AG04450 (cell line): Measurements from ENCODE around the gene TNRC6B. TPM values are rescaled to one million over a fixed set of nuclear protein-coding genes. Genes with fewer than 3 reads are reported as not detected.

ENCODE experiments used
- CTCF ChIA-PET: fragments of 300-600, 350-600 bp; formaldehyde crosslinking; extraction: SDS; loops from one replicate; lab custom pipeline; 2022; ENCODE audit warnings: antibody characterized with exemption, inconsistent platforms; lab: Charles Lee
- POLR2A ChIA-PET: fragments of 350-600 bp; formaldehyde crosslinking; extraction: SDS; loops from one replicate; lab custom pipeline; 2021; ENCODE audit warnings: antibody characterized with exemption, inconsistent platforms; lab: Yijun Ruan, JAX
- DNase-seq: peaks from one replicate; pipeline ENCODE4 v3.0.0-alpha.2; 2011; ENCODE audit warnings: low read depth, low spot score
- H3K27ac ChIP-seq: one replicate; pipeline ENCODE4 v1.5.1; 2012; ENCODE audit warnings: low read depth, low read length, control low read depth
- H3K27me3 ChIP-seq: one replicate; pipeline ENCODE4 v1.6.0; 2012; ENCODE audit warnings: low read length; ENCODE audit not compliant: control insufficient read depth, insufficient read depth
- H3K4me3 ChIP-seq: 2 replicates; pipeline ENCODE4 v1.5.1; 2011; ENCODE audit warnings: mild to moderate bottlenecking, low read depth, low read length, control low read depth
- H3K9me3 ChIP-seq: 2 replicates; pipeline ENCODE4 v1.5.1; 2012; ENCODE audit warnings: low read length; ENCODE audit not compliant: control insufficient read depth, insufficient read depth
- polyA plus RNA-seq: library from polyadenylated mRNA; depleted of rRNA; stranded (reverse); fragments of >200 nt; gene quantifications from 2 replicates; pipeline ENCODE4 v1.2.3, GENCODE V29; 2011
- TF ChIP-seq, protein P1 (sequence below): IDR thresholded peaks from 2 replicates; pipeline ENCODE4 v1.5.1; 2011; ENCODE audit warnings: low read depth, low read length, control low read depth, inconsistent platforms

The TNRC6B gene
- polyA plus RNA-seq, 1 experiment: 6.6 TPM

DNA sequence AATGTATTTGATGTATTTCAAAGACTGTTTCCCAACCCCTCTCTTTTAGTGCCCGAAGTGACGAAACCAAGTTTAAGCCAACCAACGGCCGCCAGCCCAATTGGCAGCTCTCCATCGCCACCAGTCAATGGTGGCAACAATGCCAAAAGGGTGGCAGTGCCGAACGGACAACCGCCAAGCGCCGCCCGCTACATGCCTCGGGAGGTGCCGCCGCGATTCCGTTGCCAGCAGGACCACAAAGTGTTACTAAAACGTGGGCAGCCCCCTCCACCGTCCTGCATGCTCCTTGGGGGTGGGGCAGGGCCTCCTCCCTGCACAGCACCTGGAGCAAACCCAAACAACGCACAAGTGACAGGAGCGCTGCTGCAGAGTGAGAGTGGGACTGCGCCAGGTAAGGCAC is 84.1 kb downstream of the TNRC6B start:
- TF ChIP-seq, protein P1, sequence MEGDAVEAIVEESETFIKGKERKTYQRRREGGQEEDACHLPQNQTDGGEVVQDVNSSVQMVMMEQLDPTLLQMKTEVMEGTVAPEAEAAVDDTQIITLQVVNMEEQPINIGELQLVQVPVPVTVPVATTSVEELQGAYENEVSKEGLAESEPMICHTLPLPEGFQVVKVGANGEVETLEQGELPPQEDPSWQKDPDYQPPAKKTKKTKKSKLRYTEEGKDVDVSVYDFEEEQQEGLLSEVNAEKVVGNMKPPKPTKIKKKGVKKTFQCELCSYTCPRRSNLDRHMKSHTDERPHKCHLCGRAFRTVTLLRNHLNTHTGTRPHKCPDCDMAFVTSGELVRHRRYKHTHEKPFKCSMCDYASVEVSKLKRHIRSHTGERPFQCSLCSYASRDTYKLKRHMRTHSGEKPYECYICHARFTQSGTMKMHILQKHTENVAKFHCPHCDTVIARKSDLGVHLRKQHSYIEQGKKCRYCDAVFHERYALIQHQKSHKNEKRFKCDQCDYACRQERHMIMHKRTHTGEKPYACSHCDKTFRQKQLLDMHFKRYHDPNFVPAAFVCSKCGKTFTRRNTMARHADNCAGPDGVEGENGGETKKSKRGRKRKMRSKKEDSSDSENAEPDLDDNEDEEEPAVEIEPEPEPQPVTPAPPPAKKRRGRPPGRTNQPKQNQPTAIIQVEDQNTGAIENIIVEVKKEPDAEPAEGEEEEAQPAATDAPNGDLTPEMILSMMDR: no peak
- POLR2A ChIA-PET: no interaction called here
- no peak overlapping the region for H3K27ac ChIP-seq
- CTCF ChIA-PET: no interaction called here
- H3K4me3 ChIP-seq: no peak overlapping the region
- H3K9me3 ChIP-seq: peaks cover 4% of the 10 kb centered on the region; the same call in 1 of the 2 replicates
- no peak for DNase-seq
- no peaks in the 10 kb centered on the region for H3K27me3 ChIP-seq

DNA sequence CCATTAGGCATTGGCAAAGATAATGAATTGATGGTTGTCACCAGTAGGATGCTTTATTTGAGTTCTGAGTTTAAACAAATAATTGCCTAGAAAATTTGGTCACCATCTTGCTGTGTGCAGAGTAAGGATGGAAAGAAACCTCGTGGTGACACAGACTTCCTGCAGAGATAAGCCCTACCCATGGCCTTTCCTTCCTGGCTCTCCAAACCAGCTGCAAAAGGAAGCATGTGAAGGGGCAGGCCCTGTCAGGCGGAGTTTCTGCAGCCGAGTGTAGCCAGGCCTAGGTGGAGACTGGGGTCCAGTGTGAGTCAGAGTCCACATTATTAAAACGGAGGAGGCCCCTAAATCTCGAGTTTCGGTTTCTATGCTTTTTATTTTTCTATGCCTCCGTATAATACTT is 85.5 kb downstream of the TNRC6B start:
- H3K27ac ChIP-seq: no peak overlapping the region
- CTCF ChIA-PET: interaction anchor here (0.6 kb wide), 1 partner anchor 133 kb away, joined by 4 read pairs; no protein-coding TSS in a partner anchor
- POLR2A ChIA-PET: interaction anchor here (0.7 kb wide), 1 partner anchor 92 kb away, joined by 3 read pairs; no protein-coding TSS in a partner anchor
- no peak overlapping the region for H3K4me3 ChIP-seq
- H3K27me3 ChIP-seq: no peaks in the 10 kb centered on the region
- H3K9me3 ChIP-seq: peaks cover 4% of the 10 kb centered on the region; the same call in 1 of the 2 replicates
- TF ChIP-seq, protein P1: no peak
- DNase-seq: no peak

DNA sequence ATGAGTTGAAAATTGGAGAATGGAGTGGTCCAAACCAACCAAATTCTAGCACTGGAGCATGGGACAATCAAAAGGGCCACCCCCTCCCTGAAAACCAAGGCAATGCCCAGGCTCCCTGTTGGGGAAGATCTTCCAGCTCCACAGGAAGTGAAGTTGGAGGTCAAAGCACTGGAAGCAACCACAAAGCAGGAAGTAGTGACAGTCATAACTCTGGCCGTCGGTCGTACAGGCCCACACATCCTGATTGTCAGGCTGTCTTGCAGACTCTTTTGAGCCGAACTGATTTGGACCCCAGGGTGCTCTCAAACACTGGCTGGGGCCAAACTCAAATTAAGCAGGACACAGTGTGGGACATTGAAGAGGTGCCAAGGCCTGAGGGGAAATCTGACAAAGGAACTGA is 88.1 kb downstream of the TNRC6B start:
- CTCF ChIA-PET: no interaction called here

DNA sequence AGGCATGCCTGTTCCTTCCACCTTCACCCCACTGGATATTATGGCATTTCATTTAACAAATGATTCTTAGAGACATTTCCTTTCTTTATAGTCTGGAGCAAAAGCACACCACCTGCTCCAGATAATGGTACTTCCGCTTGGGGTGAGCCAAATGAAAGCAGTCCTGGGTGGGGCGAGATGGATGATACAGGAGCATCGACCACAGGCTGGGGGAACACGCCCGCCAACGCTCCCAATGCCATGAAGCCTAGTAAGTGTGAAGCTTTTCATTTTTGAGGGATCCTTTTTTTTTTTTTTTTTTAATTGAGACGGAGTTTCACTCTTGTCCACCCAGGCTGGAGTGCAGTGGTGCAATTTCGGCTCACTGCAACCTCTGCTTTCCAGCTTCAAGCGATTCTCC is 92.3 kb downstream of the TNRC6B start:
- ChIA-PET CTCF (no interaction called here), POLR2A (interaction anchor here (0.7 to 0.9 kb wide), 2 partner anchors 30 to 91 kb away, joined by 3 to 7 read pairs; no protein-coding TSS in a partner anchor)
- TF ChIP-seq, protein P1: no peak

More for the DNA sequence above, 88.1 kb downstream of the TNRC6B start:
- TF ChIP-seq, protein P1: no peak
- Histone ChIP-seq H3K4me3 (no peak overlapping the region), H3K27ac (no peak overlapping the region), H3K9me3 (peaks cover 4% of the 10 kb centered on the region; the same call in 1 of the 2 replicates), H3K27me3 (no peaks in the 10 kb centered on the region)
- POLR2A ChIA-PET: interaction anchor here (0.6 kb wide), 1 partner anchor 824 kb away, joined by 3 read pairs; no protein-coding TSS in a partner anchor
- DNase-seq: no peak

DNA sequence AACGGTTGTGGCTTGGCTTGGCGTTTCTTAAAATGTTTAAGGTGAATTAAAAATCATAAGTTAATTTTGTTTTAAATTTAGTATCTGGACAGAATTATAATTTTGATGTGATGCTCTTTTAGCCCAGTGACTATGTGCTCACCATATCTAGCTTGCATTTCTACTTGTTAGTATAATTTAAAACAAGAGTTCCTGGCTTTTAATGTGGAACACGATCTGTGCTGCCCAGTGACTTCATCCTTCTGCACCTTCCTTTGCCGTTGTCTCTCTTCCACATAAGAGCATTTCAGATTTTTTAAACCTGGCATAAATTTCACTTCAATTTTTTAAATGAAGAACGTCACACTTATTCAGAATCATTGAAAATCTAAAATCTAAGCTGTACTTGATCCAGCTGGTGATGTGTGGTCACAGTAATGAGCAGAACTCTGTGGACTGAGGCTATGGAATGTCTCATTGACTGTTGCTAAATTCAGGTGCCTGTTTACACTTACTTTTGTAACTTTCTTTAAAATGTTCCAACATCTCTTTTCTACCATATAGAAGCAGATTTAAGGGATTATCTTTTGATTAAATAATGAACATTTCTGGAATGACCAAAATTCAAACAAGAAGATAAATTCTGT is 93.1 kb downstream of the TNRC6B start:
- POLR2A ChIA-PET: interaction anchor here (0.5 to 0.9 kb wide), 4 partner anchors 13 to 92 kb away, joined by 3 to 7 read pairs (median 3); no protein-coding TSS in a partner anchor
- CTCF ChIA-PET: no interaction called here
- DNase-seq: no peak
- no peak overlapping the region for H3K4me3 ChIP-seq
- TF ChIP-seq, protein P1: no peak
- no peaks in the 10 kb centered on the region for H3K9me3 ChIP-seq
- no peak overlapping the region for H3K27ac ChIP-seq
- H3K27me3 ChIP-seq: no peaks in the 10 kb centered on the region

More for the DNA sequence above, 92.3 kb downstream of the TNRC6B start:
- H3K4me3 ChIP-seq: no peak overlapping the region
- H3K27me3 ChIP-seq: no peaks in the 10 kb centered on the region
- no peak for DNase-seq
- no peak overlapping the region for H3K27ac ChIP-seq
- no peaks in the 10 kb centered on the region for H3K9me3 ChIP-seq
